ENCODE data around the gene TOPAZ1.
A peak's percentile ranks its signal among the peaks of the same experiment; 100 is the strongest.

Gene TOPAZ1

GRCh38 chr3:44241706-44242105 is at the start of gene TOPAZ1:
TSS of gene TOPAZ1 (plus strand) at chr3:44241886. CDS start at chr3:44242054, 168 bp downstream.
- no peak for DNase-seq

DNA sequence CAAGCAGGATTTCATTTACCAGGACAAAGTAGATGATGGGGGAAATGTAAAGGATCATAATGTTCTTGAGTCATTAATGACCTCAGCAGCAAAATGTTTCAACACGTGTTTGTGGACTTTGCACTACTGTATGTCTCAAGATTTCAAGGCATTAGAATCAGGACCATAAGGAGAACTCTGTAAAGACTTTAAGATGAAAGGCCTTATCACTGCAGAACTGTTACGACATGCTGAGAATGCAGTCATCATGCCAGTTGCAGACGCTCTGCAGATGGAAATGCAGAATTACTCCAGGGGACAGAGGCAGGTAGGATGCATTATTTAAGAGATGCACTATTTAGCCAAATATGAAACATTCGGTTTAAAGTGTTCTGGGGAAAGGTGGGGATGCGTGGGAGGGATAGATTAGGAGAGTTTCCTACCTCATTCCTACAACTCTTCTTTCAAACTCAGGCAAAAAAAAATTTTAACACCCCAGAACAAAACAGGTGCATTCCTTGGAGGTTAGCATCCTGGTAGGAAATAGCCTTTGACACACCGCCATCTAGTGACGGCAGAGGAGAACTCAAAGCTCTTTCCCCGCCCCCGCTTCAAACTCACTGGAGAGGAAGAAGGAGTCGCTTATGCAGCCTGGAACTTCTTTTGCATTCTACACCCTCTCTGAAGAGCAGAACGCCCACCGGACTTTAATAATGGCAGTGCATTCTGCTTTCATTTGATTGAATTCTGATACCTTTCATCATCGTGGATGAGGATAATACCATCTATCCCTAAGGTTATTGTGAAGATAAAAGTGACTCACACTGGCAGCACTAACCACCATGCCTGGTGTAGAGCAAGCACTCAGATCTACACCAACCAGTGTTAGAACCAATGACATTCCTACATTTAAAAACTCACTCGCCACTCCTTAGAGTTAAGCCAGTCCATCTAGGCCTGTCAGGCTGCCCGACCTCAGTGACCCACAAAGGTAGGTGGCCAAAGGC is 43.1 kb upstream of the TOPAZ1 start:
- peak; percentile 70 for DNase-seq

DNA sequence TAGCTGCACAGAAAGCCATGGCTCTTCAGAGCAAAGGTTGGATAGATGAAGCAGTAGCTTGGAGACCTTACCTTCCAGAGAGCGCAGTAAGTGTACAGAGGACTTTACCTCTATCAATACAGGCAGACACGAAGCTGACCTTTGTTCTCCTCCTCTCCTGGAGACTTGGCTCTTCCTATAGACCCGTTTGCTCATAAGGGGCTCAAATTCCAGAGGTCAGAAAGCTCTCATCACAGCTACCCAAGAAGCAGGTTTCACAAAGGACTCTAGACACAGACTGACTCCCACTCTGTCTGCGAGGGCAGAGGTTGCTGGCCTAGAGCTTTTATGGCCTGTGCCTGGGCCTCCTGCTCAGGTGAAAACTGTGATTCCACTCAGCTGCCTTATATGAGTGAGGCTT is 35.4 kb upstream of the TOPAZ1 start:
- DNase-seq = no peak

- DNase-seq = no peak
These were observed 34.6 kb upstream of the TOPAZ1 start for GRCh38 chr3:44206862-44207652.

GRCh38 chr3:44208086-44208485 is 33.6 kb upstream of the TOPAZ1 start:
- no peak for DNase-seq

GRCh38 chr3:44208568-44208967 is 33.1 kb upstream of the TOPAZ1 start:
- DNase-seq = no peak

DNA sequence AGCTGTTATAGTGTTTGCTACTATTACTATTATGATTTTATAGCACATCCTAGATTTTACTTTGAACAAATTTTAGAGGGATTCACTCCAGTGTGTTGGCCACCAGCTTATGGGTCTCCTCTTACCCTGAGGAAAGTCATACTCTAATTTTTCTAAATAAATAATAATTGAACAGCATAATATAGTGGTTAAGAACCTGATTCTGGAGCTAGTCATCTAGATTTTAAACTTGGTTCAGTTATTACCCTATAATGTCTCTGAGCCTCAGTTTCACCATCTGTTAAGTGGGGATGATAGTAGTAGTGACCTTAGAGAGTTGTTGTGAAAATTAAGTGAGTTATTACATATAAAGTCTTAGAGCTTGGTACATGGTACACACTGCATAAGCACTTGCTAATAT is 30.7 kb upstream of the TOPAZ1 start:
- DNase-seq = no peak

GRCh38 chr3:44222337-44222736 is 19.3 kb upstream of the TOPAZ1 start:
- no peak for DNase-seq

DNA sequence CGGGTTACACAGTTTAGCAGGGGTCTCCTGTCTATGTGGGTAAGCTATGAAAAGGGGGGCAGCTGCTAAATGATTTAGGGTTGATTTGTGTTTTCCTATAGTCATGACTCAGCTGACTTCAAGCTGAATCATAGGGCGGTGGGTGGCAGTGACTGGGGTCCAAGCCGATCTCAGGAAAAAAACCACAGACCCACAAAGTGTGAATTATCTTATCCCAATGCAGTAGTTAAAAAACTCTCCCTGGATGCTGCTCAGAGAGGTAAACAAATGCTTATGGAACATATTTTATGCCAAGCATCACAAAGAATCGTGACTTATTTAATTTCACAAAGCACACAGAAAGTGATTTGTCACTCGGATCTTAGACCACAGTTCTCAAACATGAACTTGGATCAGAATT is 18.4 kb upstream of the TOPAZ1 start:
- no peak for DNase-seq

DNA sequence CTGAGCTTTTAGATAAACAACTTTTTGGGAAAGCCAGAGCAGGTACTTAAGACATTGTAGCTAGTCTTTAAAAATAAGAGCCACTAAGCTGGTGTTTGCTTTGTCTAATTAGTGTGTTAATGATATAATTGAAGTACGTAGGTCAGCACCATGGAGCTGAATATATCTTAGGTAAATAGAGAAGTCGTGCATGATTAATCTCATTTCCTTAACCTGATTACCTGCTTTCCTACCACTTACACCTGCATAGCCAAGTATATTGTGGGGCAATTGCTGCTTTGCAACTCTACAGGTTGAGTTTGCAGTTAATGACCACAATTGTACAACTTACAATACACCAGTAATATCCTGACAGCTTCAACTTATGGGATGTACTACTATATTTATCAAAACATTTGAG is 17.6 kb upstream of the TOPAZ1 start:
- no peak for DNase-seq

DNA sequence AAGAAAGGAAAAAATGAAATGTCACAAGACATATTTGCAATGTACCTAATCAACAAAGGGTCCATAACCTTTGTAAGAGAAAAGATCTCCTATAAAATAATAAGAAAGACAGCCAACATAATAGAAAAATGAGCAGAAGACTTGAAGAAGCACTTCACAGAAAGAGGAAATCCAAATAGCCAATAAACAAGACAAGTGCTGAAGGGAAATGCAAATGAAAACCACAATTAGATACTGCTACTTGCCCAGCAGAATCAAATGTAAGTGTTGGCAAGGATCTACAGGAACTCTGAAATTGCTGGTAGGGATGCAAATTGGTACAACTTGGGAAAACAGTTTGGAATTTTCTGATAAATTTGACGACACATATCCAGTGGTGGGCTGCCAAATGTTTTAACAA is 15.1 kb upstream of the TOPAZ1 start:
- DNase-seq = no peak

- no peak for DNase-seq
These were observed 14.1 kb upstream of the TOPAZ1 start for GRCh38 chr3:44227632-44228031.

DNA sequence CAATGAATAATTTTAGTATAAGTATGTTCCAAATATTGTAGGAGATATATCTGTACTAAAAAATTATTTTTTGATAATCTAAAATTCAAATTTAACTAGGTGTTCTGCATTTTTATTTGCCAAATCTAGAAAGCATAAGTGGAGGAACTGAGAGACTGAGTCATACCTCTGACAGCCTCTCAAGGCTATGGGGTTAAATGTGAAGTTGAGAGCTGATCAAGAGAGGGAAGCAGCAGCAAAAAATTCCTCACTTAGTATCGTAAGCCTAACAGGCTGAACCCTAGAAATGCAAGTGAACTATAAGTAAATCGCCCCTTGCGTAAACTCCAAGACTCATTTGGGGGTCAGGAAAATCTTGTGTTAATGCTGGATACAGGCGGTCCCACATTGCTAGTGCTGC is 12.8 kb upstream of the TOPAZ1 start:
- DNase-seq = no peak

GRCh38 chr3:44232407-44232806 is 9.3 kb upstream of the TOPAZ1 start:
- DNase-seq = no peak

DNA sequence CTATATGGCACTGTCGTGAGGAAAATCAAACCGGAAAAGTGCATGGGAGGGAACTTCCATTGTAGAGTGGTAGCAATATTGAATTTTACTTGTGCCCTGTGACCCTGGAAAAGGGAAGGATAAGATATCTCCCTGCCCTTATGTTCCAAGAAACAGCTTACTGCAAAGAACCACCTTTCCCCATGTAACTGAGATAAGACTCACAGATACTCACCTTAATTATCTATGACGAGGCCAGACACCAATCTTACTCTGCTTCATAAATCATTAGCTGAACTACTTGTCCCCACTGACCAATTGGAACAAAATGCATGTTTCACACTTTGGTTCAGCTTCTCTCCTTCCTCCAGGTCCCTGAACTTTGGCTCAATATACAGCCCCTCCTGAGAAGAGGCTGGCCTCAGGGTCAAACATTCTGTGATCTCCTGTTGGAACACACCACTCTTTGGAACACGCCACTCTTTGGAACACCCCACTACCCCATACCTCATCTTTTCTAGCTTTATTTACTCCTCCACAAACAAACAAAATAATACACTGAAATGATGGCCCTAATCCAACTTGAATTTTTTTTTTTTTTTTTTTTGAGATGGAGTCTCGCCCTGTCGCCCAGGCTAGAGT is 6.9 kb upstream of the TOPAZ1 start:
- DNase-seq = no peak

GRCh38 chr3:44235604-44236484 is 5.8 kb upstream of the TOPAZ1 start:
- DNase-seq = peak; percentile 51

- DNase-seq = no peak
These were observed 5.2 kb upstream of the TOPAZ1 start for GRCh38 chr3:44236485-44236908.

DNA sequence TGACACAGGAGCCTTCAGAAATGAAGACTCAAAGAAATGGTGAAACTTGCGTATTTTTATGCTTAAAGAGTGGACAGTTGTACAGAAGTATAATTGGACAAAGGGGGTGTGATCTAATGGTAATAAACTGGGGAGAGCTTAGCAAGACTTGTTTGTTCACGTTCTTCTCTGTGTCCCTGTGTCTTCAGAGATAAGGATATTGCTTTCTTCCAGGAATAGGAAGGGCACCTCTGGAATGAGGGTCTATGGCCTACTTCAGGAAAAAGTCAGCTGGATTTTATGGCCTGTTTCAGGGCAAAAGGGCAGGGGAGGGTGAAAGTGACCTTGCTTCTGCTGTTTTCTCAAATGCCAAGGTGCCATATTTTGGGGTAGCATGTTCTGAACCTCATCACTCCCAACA is 4.5 kb upstream of the TOPAZ1 start:
- no peak for DNase-seq

DNA sequence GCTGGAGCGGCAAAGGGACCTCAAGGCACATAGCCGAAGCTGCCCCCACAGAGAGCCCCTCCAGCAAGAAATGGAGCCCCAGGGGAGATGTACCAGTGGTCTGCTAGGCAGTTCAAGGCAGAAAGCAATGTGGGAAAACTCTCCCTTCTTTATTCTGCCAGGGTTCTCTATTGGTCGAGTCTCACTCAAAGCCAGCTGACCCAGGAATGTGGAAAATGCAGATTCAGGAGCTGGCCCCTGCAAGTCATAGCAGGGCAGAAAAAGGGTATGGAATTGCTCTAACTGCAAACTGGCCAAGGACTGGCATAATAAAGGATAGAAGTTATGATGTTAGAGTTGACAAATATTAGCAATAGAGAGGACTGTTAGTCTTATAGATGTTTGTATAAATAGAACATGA is 4.0 kb upstream of the TOPAZ1 start:
- DNase-seq = no peak

GRCh38 chr3:44238889-44239288 is 2.8 kb upstream of the TOPAZ1 start:
- no peak for DNase-seq

DNA sequence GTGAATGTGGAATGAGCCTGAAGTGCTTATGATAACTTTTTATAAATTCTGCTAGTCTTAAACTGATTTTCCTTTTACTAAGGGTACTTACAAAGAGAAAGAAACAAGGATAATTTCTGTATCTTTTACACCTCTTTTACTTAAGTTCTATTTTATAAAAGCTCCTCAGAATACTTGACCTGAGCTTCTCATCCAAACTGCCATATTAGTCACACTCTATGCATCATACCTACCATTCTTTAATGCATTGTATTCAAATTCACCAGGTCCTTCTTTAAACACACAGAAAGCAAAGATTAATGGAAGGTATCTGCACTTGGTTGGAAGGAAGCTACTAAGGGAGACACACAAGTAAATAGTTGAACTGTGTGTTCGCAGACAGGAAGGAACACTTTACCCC is 1.6 kb upstream of the TOPAZ1 start:
- DNase-seq = no peak

GRCh38 chr3:44242721-44243120 is 1.0 kb downstream of the TOPAZ1 start:
- no peak for DNase-seq
